Right ventricle myocardium superior (tissue), 1 donor: ENCODE results near the gene MVB12B. TPM values are rescaled to one million over a fixed set of nuclear protein-coding genes. Genes with fewer than 3 reads are reported as not detected.

Source experiments
- ATAC-seq: fragments of 200-7000 bp; cut with Tn5 transposase; one replicate; pipeline ENCODE4 v1.9.1; 2020; ENCODE audit warnings: mild to moderate bottlenecking; ENCODE audit not compliant: poor library complexity
- DNase-seq: peaks from one replicate; pipeline ENCODE4 v3.0.0-alpha.2; 2020
- intact Hi-C: fragments of 100-400 bp; cut with DNase I; formaldehyde crosslinking; loops from one replicate; pipeline ENCODE4 v1.11.2; 2022
- total RNA-seq: library from RNA; stranded (reverse); fragmentation: NEBNext Ultra II Directional; extraction: Animal tissue kit (Norgen Biotek cat#: 25700); gene quantifications from one replicate; pipeline ENCODE4 v1.2.1, GENCODE V29; 2021
- donor health status: DM: no; HTN: yes; CAD: no; lungs with severe emphysema.

MVB12B gene
- total RNA-seq, 1 donor from 2014 or later, result 11.5 TPM

GRCh38 chr9:126451316-126451885 is 124.8 kb downstream of the MVB12B start:
- no peak for DNase-seq
- ATAC-seq, result no peak
- intact Hi-C loops, result no loop called here

- DNase-seq (no peak), ATAC-seq (no peak)
- intact Hi-C loops, result no loop called here
These were observed 125.5 kb downstream of the MVB12B start for GRCh38 chr9:126452106-126452505.

GRCh38 chr9:126453156-126453963 is 126.7 kb downstream of the MVB12B start:
- ATAC-seq (no peak), DNase-seq (no peak)
- intact Hi-C loops, result no loop called here

GRCh38 chr9:126454215-126454614 is 127.6 kb downstream of the MVB12B start:
- ATAC-seq (no peak), DNase-seq (no peak)
- intact Hi-C loops, result no loop called here

GRCh38 chr9:126454795-126455194 is 128.2 kb downstream of the MVB12B start:
- DNase-seq (no peak), ATAC-seq (no peak)
- intact Hi-C loops, result no loop called here

DNA sequence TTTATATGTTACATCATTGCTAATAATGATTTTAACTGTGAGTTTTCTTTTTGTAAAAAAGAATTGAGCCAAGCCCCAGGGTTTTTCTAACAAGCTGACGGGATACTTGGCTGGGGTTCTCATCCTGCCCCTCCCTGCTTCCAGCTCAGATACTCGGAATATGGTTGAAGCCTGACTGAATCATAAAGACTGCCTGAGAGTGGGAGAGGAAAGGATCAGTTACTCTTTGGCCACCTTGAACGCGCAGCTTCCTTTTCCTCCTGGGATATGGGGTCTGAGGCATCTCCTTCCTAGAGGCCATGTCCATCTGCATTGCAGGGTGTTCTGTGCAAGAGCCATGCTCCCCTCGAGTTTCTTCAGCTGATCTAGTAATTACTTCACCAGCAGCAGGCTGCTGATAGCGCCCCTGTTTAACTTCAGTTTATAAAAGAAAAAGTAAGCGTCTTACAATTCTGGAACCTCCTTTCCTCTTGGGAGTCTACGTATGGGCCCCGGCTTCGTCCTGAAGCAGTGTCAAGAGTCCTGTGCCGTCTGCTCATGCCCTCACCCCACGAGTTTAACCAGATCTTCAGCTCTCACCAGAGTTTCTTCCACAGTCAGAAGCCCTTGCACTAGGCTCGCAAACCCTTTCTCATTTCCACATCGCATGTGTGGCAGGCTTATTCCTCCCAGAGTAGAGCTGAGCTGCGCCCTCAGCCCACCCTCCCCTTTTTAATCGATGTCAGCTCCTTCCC is 130.0 kb downstream of the MVB12B start:
- no peak for ATAC-seq
- intact Hi-C loops, result no loop called here
- no peak for DNase-seq

DNA sequence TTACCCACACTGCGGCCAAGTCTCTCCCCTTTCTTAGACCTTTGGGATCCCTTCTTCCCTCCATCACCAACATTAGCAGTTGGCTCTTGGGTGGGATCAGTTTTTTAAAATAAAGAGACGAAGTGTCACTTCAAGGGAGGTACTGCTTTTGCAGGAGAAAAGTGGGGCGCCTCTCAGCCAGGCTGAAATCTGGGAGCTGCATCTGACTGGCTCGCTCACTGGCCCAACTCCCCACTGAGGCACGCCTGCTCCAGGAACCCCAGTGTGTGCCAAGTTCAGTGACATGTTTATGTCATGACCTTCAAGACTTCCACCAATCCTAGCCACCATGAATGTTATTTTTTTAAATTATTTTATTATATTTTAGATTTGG is 130.5 kb downstream of the MVB12B start:
- intact Hi-C loops, result no loop called here
- DNase-seq, result no peak
- no peak for ATAC-seq

- intact Hi-C loops, result no loop called here
- DNase-seq (no peak), ATAC-seq (no peak)
These were observed 131.3 kb downstream of the MVB12B start for GRCh38 chr9:126457890-126458289.

GRCh38 chr9:126459126-126459525 is 132.5 kb downstream of the MVB12B start:
- DNase-seq, result no peak
- intact Hi-C loops, result no loop called here
- ATAC-seq, result no peak

DNA sequence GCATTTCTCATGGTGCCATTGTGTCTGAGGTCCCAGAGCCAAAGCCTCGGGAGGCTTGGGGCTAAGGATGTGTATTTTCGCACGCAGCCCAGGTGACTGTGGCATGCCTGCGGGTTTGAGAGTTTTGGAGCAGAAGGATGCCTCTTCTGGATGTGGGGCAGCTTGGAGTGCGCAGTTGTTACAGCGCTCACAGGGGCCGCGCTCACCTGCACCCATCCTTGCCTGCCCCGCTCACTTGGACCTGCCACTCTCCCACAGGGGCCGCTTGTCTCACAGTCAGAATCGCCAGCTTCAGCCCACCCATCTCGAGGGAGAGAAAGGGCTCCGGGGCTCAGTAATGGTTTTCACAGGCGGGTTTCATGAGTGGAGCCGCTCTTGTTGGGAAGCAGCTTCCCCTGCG is 132.9 kb downstream of the MVB12B start:
- intact Hi-C loops, result no loop called here
- no peak for DNase-seq
- ATAC-seq, result no peak

DNA sequence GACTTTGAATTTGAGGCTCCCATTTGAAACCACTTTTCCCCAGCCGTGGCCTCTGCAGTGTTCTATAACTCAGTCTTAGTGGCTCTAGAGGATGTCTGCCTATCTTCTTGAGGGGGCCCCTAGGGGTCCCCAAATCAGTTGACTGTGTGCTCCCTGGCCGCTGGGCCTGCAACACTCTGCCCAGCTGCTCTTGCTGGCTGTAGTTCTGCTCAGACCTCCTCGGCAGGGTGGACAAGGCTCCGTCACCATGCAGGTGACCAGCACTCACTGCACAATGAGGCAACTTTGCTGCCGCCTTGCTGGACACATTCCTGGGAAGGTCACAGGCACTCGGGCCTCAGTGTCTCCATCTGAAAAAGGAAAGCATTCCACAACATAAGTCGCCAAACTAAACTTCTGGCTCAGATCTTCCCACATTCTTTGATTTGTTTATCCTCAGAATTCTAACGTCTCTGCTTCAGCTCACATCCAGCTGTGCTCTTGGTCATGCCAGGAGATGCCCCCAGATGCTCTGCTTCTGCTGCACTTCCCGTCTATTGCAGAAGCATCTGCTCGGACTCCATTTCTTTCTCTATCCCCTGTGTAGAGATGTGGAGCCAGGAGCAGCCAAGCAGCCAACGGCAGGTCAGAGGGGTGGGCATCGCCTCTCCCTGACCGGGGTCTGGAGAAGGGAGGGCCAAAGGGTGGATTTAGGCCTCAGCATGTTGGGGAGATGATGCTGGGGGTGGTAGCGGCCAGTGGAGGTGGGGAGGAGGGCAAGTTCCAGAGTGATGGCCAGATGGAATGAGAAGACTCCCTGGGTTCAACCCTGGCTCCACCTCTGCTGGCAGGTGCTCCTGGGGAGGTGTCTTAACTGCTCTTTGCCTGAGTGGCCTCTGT is 133.6 kb downstream of the MVB12B start:
- ATAC-seq, result no peak
- no peak for DNase-seq
- intact Hi-C loops, result no loop called here

DNA sequence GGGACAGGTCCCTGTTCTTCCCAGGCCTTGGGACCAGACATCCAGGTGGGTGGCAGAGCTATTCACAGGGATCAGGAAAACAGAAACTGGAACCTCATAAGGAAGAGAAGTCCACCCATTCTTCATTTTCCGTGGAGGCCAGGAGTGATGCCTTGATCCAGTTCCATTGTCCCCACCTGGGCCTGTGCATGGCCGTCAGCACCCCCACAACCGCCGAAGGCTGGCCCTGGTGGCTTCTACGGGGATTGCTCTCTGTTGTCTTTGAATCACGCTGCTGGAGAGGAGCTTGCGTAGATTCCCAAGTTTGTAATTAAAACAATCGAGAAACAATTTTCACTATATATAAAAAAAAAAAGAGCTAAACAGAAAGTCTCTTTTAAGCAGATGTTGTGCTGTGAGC is 134.4 kb downstream of the MVB12B start:
- DNase-seq (no peak), ATAC-seq (no peak)
- intact Hi-C loops, result no loop called here

- intact Hi-C loops, result no loop called here
- ATAC-seq (no peak), DNase-seq (no peak)
These were observed 135.0 kb downstream of the MVB12B start for GRCh38 chr9:126461608-126462007.

DNA sequence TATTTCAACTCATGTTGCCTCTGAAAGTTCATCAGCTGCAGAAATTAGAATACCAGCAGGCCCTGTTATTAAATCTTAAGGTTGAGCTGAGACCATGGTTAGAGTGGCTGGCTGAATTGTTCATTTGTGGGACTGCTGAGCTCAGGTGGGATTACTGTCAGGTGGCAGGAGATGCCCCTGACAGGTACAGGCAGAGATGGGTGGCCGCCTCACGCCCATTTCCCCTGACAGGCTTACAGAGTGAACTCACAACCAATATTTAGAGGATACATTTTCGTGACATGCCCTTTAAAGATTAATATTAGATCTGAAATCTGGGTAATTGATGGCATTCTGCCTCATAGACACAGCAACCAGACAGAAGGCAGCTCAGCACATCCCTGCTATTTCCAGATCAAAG is 136.0 kb downstream of the MVB12B start:
- intact Hi-C loops, result no loop called here
- DNase-seq, result no peak
- ATAC-seq, result no peak

DNA sequence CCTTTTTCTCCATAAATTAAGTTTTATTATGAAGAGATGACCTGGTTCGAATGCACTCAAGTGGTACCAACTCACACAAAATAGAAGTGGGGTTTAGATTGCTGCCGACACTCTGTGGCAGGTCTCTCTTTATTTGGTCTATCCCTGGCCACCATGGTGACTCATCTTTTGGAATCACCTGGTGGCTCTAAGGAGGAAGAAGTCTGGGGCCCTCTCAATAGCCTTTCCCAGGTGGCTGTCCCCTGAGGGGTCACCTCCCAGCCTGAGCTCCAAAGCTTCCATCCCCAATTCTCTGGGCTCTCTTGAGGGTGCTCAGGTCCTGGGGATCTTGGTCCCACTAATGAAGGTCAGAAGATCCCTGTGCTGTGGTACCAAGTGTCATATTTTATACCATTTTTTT is 136.8 kb downstream of the MVB12B start:
- intact Hi-C loops, result no loop called here
- ATAC-seq, result no peak
- DNase-seq, result no peak

DNA sequence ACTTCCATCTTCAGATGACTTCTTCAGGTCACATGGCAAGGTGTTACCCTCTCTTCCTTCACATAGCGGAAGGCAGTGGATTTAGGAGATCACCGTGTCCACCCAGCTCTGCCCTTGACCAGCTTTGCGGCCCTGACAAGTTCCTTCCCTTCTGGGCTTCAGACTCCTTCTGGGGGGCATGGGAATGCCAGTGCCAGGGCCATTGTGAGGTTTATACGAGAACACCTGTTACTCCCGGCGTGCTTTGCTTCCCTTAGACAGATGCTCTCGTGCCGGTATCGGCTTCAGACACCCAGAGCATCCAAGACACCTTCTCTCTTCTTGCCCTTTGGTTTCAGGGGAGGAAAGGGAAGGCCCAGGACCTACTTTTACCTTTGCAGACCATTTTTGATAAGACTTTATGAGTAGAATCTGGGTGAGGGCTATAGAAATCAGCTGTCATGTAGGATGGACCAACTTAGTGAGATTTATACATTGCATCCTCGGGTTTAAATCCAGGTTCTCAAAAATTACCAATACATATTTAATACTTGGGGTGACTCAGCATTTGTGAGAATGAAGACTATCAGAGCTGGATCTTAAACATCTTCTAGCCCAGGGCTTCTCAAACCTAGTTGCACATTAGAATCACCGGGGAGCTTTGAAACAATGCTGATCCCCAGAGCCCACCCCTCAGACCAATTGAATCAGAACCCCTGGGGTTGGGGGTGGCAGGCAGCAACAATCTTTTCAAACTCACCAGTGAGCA is 138.2 kb downstream of the MVB12B start:
- intact Hi-C loops, result no loop called here
- ATAC-seq, result no peak
- DNase-seq, result no peak

DNA sequence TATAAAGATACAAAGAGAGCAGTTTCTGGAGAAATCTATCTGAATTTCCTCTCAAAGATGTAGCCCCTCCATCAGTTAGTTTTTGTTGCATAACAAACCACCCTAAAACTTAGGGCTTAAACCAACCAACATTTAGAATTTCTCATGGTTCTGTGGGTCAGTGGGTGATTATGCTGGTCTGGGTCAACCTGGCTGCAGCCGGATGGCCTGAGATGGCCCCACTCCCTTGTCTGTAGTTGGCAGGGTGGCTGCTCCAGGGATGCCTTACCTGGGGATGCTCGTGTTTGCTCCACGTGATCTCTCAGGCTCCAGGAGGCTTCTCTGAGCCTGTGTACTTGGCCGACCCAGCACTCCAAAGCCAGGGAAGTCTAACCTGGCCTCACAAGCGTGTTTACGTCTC is 139.3 kb downstream of the MVB12B start:
- DNase-seq (no peak), ATAC-seq (no peak)
- intact Hi-C loops, result no loop called here

DNA sequence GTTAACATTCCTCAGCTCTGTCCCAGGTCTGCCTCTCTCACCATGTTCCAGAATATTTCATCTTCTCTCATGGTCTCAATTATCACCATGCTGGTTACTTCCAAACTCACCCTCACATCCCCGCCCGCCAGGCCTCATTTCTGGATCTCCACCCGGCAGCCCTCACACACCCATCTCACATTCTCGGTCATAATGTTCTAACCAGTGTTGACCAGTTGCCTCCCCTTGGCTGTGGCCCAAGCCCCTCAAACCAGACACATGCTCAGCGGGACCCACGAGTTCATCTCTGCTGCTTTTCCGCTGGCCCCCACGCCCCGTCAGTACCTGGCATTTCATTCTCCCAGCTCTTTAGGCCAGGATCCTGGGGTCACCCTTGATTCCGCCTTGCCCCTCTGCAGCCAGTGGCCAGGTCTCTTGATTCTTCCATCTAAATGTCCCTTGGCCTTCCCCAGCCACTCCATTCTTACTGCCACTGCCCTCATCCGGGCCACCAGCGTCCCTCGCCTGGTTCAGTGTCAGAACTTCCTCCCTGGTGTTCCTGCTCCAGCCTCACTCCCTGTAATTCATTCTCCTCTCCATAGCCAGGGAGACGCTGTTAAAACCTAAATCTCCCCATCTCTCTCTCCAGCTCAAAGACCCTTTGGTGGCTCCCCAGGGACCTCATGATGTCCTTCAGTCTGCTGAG is 141.7 kb downstream of the MVB12B start:
- ATAC-seq (no peak), DNase-seq (no peak)
- intact Hi-C loops, result no loop called here
